Stomach smooth muscle (tissue), 2 donors: Measurements from ENCODE around the gene E2F2.

ENCODE experiments used
- H3K27ac ChIP-seq: one replicate; pipeline ENCODE4 v1.7.0; 2013; ENCODE audit warnings: mild to moderate bottlenecking, low read length, inconsistent platforms
- H3K27me3 ChIP-seq, 2 donors: one replicate each; pipeline ENCODE4 v1.7.0; 2013; ENCODE audit warnings: low read length in 2 of 2; ENCODE audit not compliant: insufficient read depth in 2 of 2, control insufficient read depth in 1 of 2
- H3K36me3 ChIP-seq, 2 donors: one replicate each; pipeline ENCODE4 v1.7.0; 2013; ENCODE audit warnings: low read length in 2 of 2; ENCODE audit not compliant: control insufficient read depth in 2 of 2, insufficient read depth in 2 of 2
- H3K4me1 ChIP-seq: one replicate; pipeline ENCODE4 v1.7.0; 2013; ENCODE audit warnings: low read length; ENCODE audit not compliant: control insufficient read depth, insufficient read depth
- H3K4me3 ChIP-seq, 2 donors: one replicate each; pipeline ENCODE4 v1.7.0; 2013; ENCODE audit warnings: low read length in 2 of 2
- H3K9ac ChIP-seq, 2 donors: one replicate each; pipeline ENCODE4 v1.7.0; 2013; ENCODE audit warnings: low read length in 2 of 2, mild to moderate bottlenecking in 1 of 2
- H3K9me3 ChIP-seq, 2 donors: one replicate each; pipeline ENCODE4 v1.7.0; 2013; ENCODE audit warnings: low read length in 2 of 2; ENCODE audit not compliant: control insufficient read depth in 2 of 2
- donor health status: healthy.
- donor health status: Pancreatic carcinoma.

E2F2 gene

GRCh38 chr1:23527900-23528249, 3.2 kb downstream of the E2F2 start:
- no peaks in the 10 kb centered on the region for H3K9me3 ChIP-seq
- no peaks in the 10 kb centered on the region for H3K36me3 ChIP-seq
- H3K9ac ChIP-seq = no peak overlapping the region
- H3K4me3 ChIP-seq = no peak overlapping the region
- H3K27ac ChIP-seq = no peak overlapping the region
- H3K4me1 ChIP-seq = peaks cover 24% of the 10 kb centered on the region
- H3K27me3 ChIP-seq = peaks cover 17 to 18% of the 10 kb centered on the region in 2 donors

- no peaks in the 10 kb centered on the region for H3K36me3 ChIP-seq
- no peaks in the 10 kb centered on the region for H3K9me3 ChIP-seq
- no peak overlapping the region for H3K9ac ChIP-seq
- peaks cover 24% of the 10 kb centered on the region for H3K4me1 ChIP-seq
- no peak overlapping the region for H3K27ac ChIP-seq
- H3K4me3 ChIP-seq = no peak overlapping the region
- H3K27me3 ChIP-seq = peaks cover 17 to 18% of the 10 kb centered on the region in 2 donors
Observed at GRCh38 chr1:23527366-23527765, 3.7 kb downstream of the E2F2 start.

- Histone ChIP-seq H3K36me3 (no peaks in the 10 kb centered on the region), H3K9me3 (no peaks in the 10 kb centered on the region), H3K27ac (no peak overlapping the region), H3K27me3 (peaks cover 17 to 18% of the 10 kb centered on the region in 2 donors), H3K4me1 (peaks cover 19% of the 10 kb centered on the region), H3K9ac (no peak overlapping the region), H3K4me3 (no peak overlapping the region)
Observed at GRCh38 chr1:23526329-23527041, 4.5 kb downstream of the E2F2 start.

- no peaks in the 10 kb centered on the region for H3K9me3 ChIP-seq
- no peaks in the 10 kb centered on the region for H3K36me3 ChIP-seq
- peaks cover 13% of the 10 kb centered on the region for H3K4me1 ChIP-seq
- H3K27me3 ChIP-seq = peaks cover 17 to 18% of the 10 kb centered on the region in 2 donors
- H3K9ac ChIP-seq = no peak overlapping the region
- H3K27ac ChIP-seq = no peak overlapping the region
- H3K4me3 ChIP-seq = no peak overlapping the region
Observed at GRCh38 chr1:23525558-23526250, 5.3 kb downstream of the E2F2 start.

- Histone ChIP-seq H3K9ac (no peak overlapping the region), H3K27me3 (peaks cover 12 to 15% of the 10 kb centered on the region in 2 donors), H3K9me3 (no peaks in the 10 kb centered on the region), H3K36me3 (no peaks in the 10 kb centered on the region), H3K27ac (no peak overlapping the region), H3K4me1 (peaks cover 5% of the 10 kb centered on the region), H3K4me3 (no peak overlapping the region)
Observed at GRCh38 chr1:23524716-23525401, 6.2 kb downstream of the E2F2 start.

- Histone ChIP-seq H3K9ac (no peak overlapping the region), H3K27ac (no peak overlapping the region), H3K36me3 (no peaks in the 10 kb centered on the region), H3K4me1 (peaks cover 5% of the 10 kb centered on the region), H3K27me3 (peaks cover 8 to 11% of the 10 kb centered on the region in 2 donors), H3K4me3 (no peak overlapping the region), H3K9me3 (no peaks in the 10 kb centered on the region)
Observed at GRCh38 chr1:23524163-23524562, 6.9 kb downstream of the E2F2 start.

- Histone ChIP-seq H3K36me3 (no peaks in the 10 kb centered on the region), H3K4me3 (no peak overlapping the region), H3K27ac (no peak overlapping the region), H3K9ac (no peak overlapping the region), H3K4me1 (no peaks in the 10 kb centered on the region), H3K9me3 (no peaks in the 10 kb centered on the region), H3K27me3 (peaks cover 3 to 6% of the 10 kb centered on the region in 2 donors)
Observed at GRCh38 chr1:23522244-23522982, 8.6 kb downstream of the E2F2 start.

GRCh38 chr1:23521588-23521987, 9.4 kb downstream of the E2F2 start:
- Histone ChIP-seq H3K27ac (no peak overlapping the region), H3K36me3 (no peaks in the 10 kb centered on the region), H3K4me1 (no peaks in the 10 kb centered on the region), H3K27me3 (no peaks in the 10 kb centered on the region), H3K9ac (no peak overlapping the region), H3K4me3 (no peak overlapping the region), H3K9me3 (no peaks in the 10 kb centered on the region)

- no peaks in the 10 kb centered on the region for H3K27me3 ChIP-seq
- H3K27ac ChIP-seq = no peak overlapping the region
- H3K36me3 ChIP-seq = no peaks in the 10 kb centered on the region
- no peaks in the 10 kb centered on the region for H3K9me3 ChIP-seq
- no peaks in the 10 kb centered on the region for H3K4me1 ChIP-seq
- H3K4me3 ChIP-seq = no peak overlapping the region
- no peak overlapping the region for H3K9ac ChIP-seq
Observed at GRCh38 chr1:23517581-23517980, 13.5 kb downstream of the E2F2 start.

GRCh38 chr1:23515905-23516304, 15.1 kb downstream of the E2F2 start:
- Histone ChIP-seq H3K9ac (no peak overlapping the region), H3K36me3 (no peaks in the 10 kb centered on the region), H3K27ac (no peak overlapping the region), H3K9me3 (no peaks in the 10 kb centered on the region), H3K27me3 (no peaks in the 10 kb centered on the region), H3K4me1 (no peaks in the 10 kb centered on the region), H3K4me3 (no peak overlapping the region)
